PFSK-1 (cell line): ENCODE data around the gene BUD31.

ENCODE experiments used
- FOXP2 ChIP-seq: optimal IDR thresholded peaks from 2 replicates; pipeline ENCODE3; 2011; ENCODE audit warnings: borderline replicate concordance, control low read depth, inconsistent platforms; ENCODE audit not compliant: insufficient read depth; ENCODE audit errors: extremely low read length, extremely low read depth
- POLR2AphosphoS5 ChIP-seq: IDR thresholded peaks from 2 replicates; pipeline ENCODE4 v1.6.1; 2012; ENCODE audit warnings: low read depth, mild to moderate bottlenecking, control low read depth, low read length, moderate library complexity
- REST ChIP-seq, 2 experiments: IDR thresholded peaks; 2 replicates each; pipeline versions ENCODE4 v1.6.1 to v1.8.0; 2011 to 2012; ENCODE audit warnings: low read depth in 2 of 2, low read length in 2 of 2, control low read depth in 1 of 2, inconsistent platforms in 1 of 2, mild to moderate bottlenecking in 1 of 2, moderate library complexity in 1 of 2; ENCODE audit not compliant: insufficient read depth in 1 of 2
- SIN3A ChIP-seq: IDR thresholded peaks from 2 replicates; pipeline ENCODE4 v1.6.1; 2012; ENCODE audit warnings: mild to moderate bottlenecking, low read length, moderate library complexity, borderline replicate concordance; ENCODE audit not compliant: insufficient read depth
- TAF1 ChIP-seq: IDR thresholded peaks from 2 replicates; pipeline ENCODE4 v1.6.1; 2012; ENCODE audit warnings: low read length, control low read depth, borderline replicate concordance; ENCODE audit not compliant: insufficient read depth

BUD31 gene

GRCh38 chr7:99386584-99387238 is 22.1 kb upstream of the BUD31 start:
- TF ChIP-seq SIN3A (no peak), FOXP2 (no peak), REST (IDR thresholded peaks at IDR 0.05; ENCODE audit: insufficient read depth in 1 of 2, low read depth in 2 of 2, low read length in 2 of 2) (no peak), POLR2AphosphoS5 (no peak), TAF1 (no peak)

GRCh38 chr7:99387912-99388311 is 20.9 kb upstream of the BUD31 start:
- TF ChIP-seq FOXP2 = no peak
- no peak for TF ChIP-seq SIN3A

- TF ChIP-seq POLR2AphosphoS5 (no peak), SIN3A (no peak), REST (IDR thresholded peaks at IDR 0.05; ENCODE audit: insufficient read depth in 1 of 2, low read depth in 2 of 2, low read length in 2 of 2) (no peak), TAF1 (no peak), FOXP2 (no peak)
Observed at GRCh38 chr7:99389772-99390171, 19.0 kb upstream of the BUD31 start.

- TF ChIP-seq SIN3A (no peak), TAF1 (no peak), FOXP2 (no peak), REST (IDR thresholded peaks at IDR 0.05; ENCODE audit: insufficient read depth in 1 of 2, low read depth in 2 of 2, low read length in 2 of 2) (no peak), POLR2AphosphoS5 (no peak)
Observed at GRCh38 chr7:99390941-99391602, 17.7 kb upstream of the BUD31 start.

GRCh38 chr7:99392046-99392445 is 16.7 kb upstream of the BUD31 start:
- TF ChIP-seq FOXP2 (no peak), REST (IDR thresholded peaks at IDR 0.05; ENCODE audit: insufficient read depth in 1 of 2, low read depth in 2 of 2, low read length in 2 of 2) (no peak), TAF1 (no peak), SIN3A (no peak), POLR2AphosphoS5 (no peak)
